Dedifferentiated amniotic fluid mesenchymal stem cell (primary cell): ENCODE data around the gene AAK1.
"Not testable (repeated sequence)": the region's sequence is repeated elsewhere in the genome, so short reads cannot be mapped to it uniquely, and the experiment has no call there.

Source experiments
- DNase-seq: peaks from one replicate; pipeline ENCODE4 v3.0.0-alpha.2; 2016; ENCODE audit errors: extremely low spot score

AAK1 gene

GRCh38 chr2:69600425-69600824 is 43.1 kb downstream of the AAK1 start:
- no peak for DNase-seq

GRCh38 chr2:69597843-69598610 is 45.5 kb downstream of the AAK1 start:
- no peak for DNase-seq

GRCh38 chr2:69597105-69597504 is 46.4 kb downstream of the AAK1 start:
- no peak for DNase-seq

- no peak for DNase-seq
These were observed 49.2 kb downstream of the AAK1 start for GRCh38 chr2:69594341-69594740.

GRCh38 chr2:69592511-69592910 is 51.0 kb downstream of the AAK1 start:
- DNase-seq, result no peak

- DNase-seq, result no peak
These were observed 53.4 kb downstream of the AAK1 start for GRCh38 chr2:69589973-69590652.

- DNase-seq, result no peak
These were observed 54.6 kb downstream of the AAK1 start for GRCh38 chr2:69588945-69589344.

GRCh38 chr2:69588403-69588802 is 55.1 kb downstream of the AAK1 start:
- DNase-seq, result no peak

- DNase-seq, result no peak
These were observed 57.5 kb downstream of the AAK1 start for GRCh38 chr2:69585855-69586555.

GRCh38 chr2:69584127-69584889 is 59.2 kb downstream of the AAK1 start:
- no peak for DNase-seq

- DNase-seq, result no peak
These were observed 60.2 kb downstream of the AAK1 start for GRCh38 chr2:69583321-69583833.

- DNase-seq, result no peak
These were observed 60.9 kb downstream of the AAK1 start for GRCh38 chr2:69582582-69583176.

- no peak for DNase-seq
These were observed 61.6 kb downstream of the AAK1 start for GRCh38 chr2:69581774-69582581.

- no peak for DNase-seq
These were observed 63.1 kb downstream of the AAK1 start for GRCh38 chr2:69580486-69580885.

GRCh38 chr2:69579536-69579935 is 64.0 kb downstream of the AAK1 start:
- no peak for DNase-seq

- DNase-seq, result no peak
These were observed 65.4 kb downstream of the AAK1 start for GRCh38 chr2:69578198-69578540.

GRCh38 chr2:69577467-69578197 is 65.9 kb downstream of the AAK1 start:
- no peak for DNase-seq

- no peak for DNase-seq
These were observed 66.7 kb downstream of the AAK1 start for GRCh38 chr2:69576880-69577279.

GRCh38 chr2:69575926-69576325 is 67.6 kb downstream of the AAK1 start:
- no peak for DNase-seq

- DNase-seq, result not testable (repeated sequence)
These were observed 68.2 kb downstream of the AAK1 start for GRCh38 chr2:69575371-69575770.
